Aorta (tissue), 5 donors: Measurements from ENCODE around the gene UBC. TPM values are rescaled to one million over a fixed set of nuclear protein-coding genes. Genes with fewer than 3 reads are reported as not detected.

Source experiments
- ATAC-seq: fragments of 200-7000 bp; cut with Tn5 transposase; one replicate; pipeline ENCODE4 v1.9.1; 2022; ENCODE audit warnings: moderate library complexity; ENCODE audit not compliant: low FRiP score
- DNase-seq, 2 donors: peaks; one replicate each; pipeline ENCODE4 v3.0.0-alpha.2; 2020
- H3K27ac ChIP-seq, 2 donors: one replicate each; pipeline ENCODE4 v1.5.1; 2013; ENCODE audit warnings: low read length in 2 of 2, mild to moderate bottlenecking in 2 of 2, moderate library complexity in 2 of 2, control low read depth in 1 of 2, inconsistent platforms in 1 of 2, low read depth in 1 of 2
- H3K27me3 ChIP-seq, 2 donors: one replicate each; pipeline ENCODE4 v1.6.1; 2013; ENCODE audit warnings: control low read depth in 1 of 2, low read length in 1 of 2, mild to moderate bottlenecking in 1 of 2, moderate library complexity in 1 of 2; ENCODE audit not compliant: insufficient read depth in 2 of 2, control insufficient read depth in 1 of 2
- H3K36me3 ChIP-seq, 2 donors: one replicate each; pipeline ENCODE4 v1.6.1; 2013; ENCODE audit warnings: control low read depth in 1 of 2, low read length in 1 of 2, mild to moderate bottlenecking in 1 of 2; ENCODE audit not compliant: insufficient read depth in 2 of 2, control insufficient read depth in 1 of 2
- H3K4me1 ChIP-seq, 2 donors: one replicate each; pipeline ENCODE4 v1.6.1; 2013; ENCODE audit warnings: low read length in 2 of 2, control low read depth in 1 of 2, mild to moderate bottlenecking in 1 of 2, moderate library complexity in 1 of 2; ENCODE audit not compliant: insufficient read depth in 2 of 2, control insufficient read depth in 1 of 2
- H3K4me3 ChIP-seq, 2 donors: one replicate each; pipeline ENCODE4 v1.5.1; 2013; ENCODE audit warnings: low read length in 2 of 2, control low read depth in 1 of 2, mild to moderate bottlenecking in 1 of 2
- H3K9me3 ChIP-seq: one replicate; pipeline ENCODE4 v1.6.1; 2013; ENCODE audit warnings: mild to moderate bottlenecking, low read length; ENCODE audit not compliant: control insufficient read depth
- WGBS, 2 donors: extraction: QIAGEN DNeasy Blood & Tissue Kit; methylation state at CpG; one replicate each; pipeline ENCODE4 v1.1.7; 2013; 5-methylcytosine and 5-hydroxymethylcytosine counted together
- intact Hi-C, 2 donors: fragments of 100-400 bp; cut with DNase I; formaldehyde crosslinking; loops; one replicate each; pipeline versions ENCODE4 v1.14.2 to v1.15.0; 2022
- microRNA-seq, 2 donors: library from miRNA; unstranded; fragments of <30 nt; microRNA quantifications; one replicate each; pipeline ENCODE4 v1.2.0, GENCODE V29; 2020
- polyA plus RNA-seq, 2 donors: library from polyadenylated mRNA; stranded (reverse); fragments of 200-250 nt; gene quantifications; one replicate each; pipeline ENCODE4 v1.2.3, GENCODE V29; 2013
- total RNA-seq, 2 donors: library from RNA; stranded (reverse); fragmentation: NEBNext Ultra II Directional; extraction: Animal tissue kit (Norgen Biotek cat#: 25700); gene quantifications; one replicate each; pipeline ENCODE4 v1.2.1, GENCODE V29; 2021
- donor health status: healthy with polysubstance abuse.
- donor health status: Bipolar disorder and iron deficiency.
- donor health status: DM: no; HTN: no; CAD: no.
- donor health status: DM: no; HTN: no; CAD: no.
- donor health status: DM: yes; HTN: yes; CAD: no.

The UBC gene
- total and polyA plus RNA-seq, 4 donors: 667 to 1,844 (median 1,253) TPM

DNA sequence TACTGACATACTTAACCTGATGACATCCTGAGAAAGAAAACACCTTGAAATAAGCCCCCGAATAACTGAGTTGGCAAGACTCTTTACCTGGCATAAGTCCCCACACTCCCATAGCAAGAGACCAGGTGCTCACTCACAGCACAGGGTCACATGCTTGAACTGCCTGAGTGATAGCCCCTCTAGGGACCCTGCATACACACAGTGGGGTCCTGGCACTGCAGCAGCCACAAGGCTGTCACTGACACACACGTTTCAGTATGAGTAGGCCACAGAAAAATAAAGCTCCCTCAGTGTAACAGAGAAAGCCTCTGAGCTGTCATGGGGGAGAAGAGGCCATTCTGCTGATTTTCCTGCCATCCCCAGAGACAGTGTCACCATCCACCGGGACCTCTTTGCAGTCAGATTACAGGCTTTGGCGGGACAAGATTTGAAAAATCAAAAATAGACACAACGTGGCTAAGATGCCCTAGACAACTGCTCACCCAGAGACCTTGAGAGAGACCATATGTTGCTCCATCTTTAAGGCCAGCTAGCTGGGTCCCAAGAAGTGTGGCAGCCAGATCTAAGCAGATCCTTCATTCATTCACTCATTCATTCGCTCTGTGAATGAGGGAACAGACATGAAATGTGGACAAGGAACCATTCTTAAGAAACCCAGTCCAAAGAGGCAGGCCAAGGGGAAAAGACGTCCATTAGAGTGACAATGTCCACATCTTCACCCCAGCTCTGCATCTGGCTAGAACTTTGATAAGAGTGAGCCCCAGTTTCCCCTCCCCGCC, 52.4 kb downstream of the UBC start:
- DNase-seq: no peak
- Histone ChIP-seq H3K4me1 (no peaks in the 10 kb centered on the region), H3K9me3 (no peaks in the 10 kb centered on the region), H3K27me3 (no peaks in the 10 kb centered on the region), H3K4me3 (no peak overlapping the region), H3K36me3 (no peaks in the 10 kb centered on the region), H3K27ac (no peak overlapping the region)
- intact Hi-C loops: no loop called here
- no peak for ATAC-seq
- WGBS, 2 donors: 73 to 75% methylated on average over 8 of the region's 8 CpGs

Small RNA genes within 50 kb of the gene (microRNA-seq; reads per million reads assigned to microRNA genes)
- gene MIR5188: 0.60 to 0.99 reads per million in 2 donors

Other genes starting within 250 kb of the UBC start
- 10 to 100 TPM; 15.0 to 38.5 TPM for gene SCARB1, start 50.8 kb downstream of the UBC start, total RNA-seq
- gene SCARB1, start 50.8 kb downstream of the UBC start, polyA plus RNA-seq: 1 to 10 TPM; 6.6 to 8.9 TPM
- 10 to 100 TPM; 14.8 to 17.1 TPM for gene DHX37, start 74.5 kb upstream of the UBC start, total RNA-seq
- gene DHX37, start 74.5 kb upstream of the UBC start, polyA plus RNA-seq: 1 to 10 TPM; 3.9 to 8.6 TPM
- gene BRI3BP, start 79.0 kb upstream of the UBC start, total RNA-seq: 1 to 10 TPM; 3.6 to 5.2 TPM
- 1 to 10 TPM; 1.7 to 3.3 TPM for gene BRI3BP, start 79.0 kb upstream of the UBC start, polyA plus RNA-seq
- 10 to 100 TPM; 16.6 to 27.4 TPM for gene AACS, start 150.8 kb upstream of the UBC start, total RNA-seq
- 1 to 10 TPM; 6.6 to 7.7 TPM for gene AACS, start 150.8 kb upstream of the UBC start, polyA plus RNA-seq